HepG2 (cell line): ENCODE results near the gene GPATCH8. TPM values are rescaled to one million over a fixed set of nuclear protein-coding genes. Genes with fewer than 3 reads are reported as not detected.

Source experiments
- ATAC-seq: fragments of 200-7000 bp; cut with Tn5 transposase; 3 replicates; pipeline ENCODE4 v1.9.1; 2020; ENCODE audit warnings: mild to moderate bottlenecking, moderate library complexity
- BruUV-seq: library from RNA; stranded (reverse); fragments of 400-500 nt; replicated peaks from 2 replicates; lab custom pipeline; 2021; lab: Mats Ljungman, UMichigan
- CTCF ChIA-PET: fragments of 300-600 bp; formaldehyde crosslinking; extraction: SDS; loops from one replicate; lab custom pipeline; 2021; ENCODE audit warnings: low total read pairs, inconsistent platforms, low intra/inter-chr PET ratio; lab: Yijun Ruan, JAX
- POLR2A ChIA-PET: fragments of 350-600 bp; sonication (Branson Sonifier 250); formaldehyde crosslinking; loops from one replicate; lab custom pipeline; 2020; ENCODE audit warnings: antibody characterized with exemption, inconsistent platforms; lab: Yijun Ruan, JAX
- DNase-seq: peaks from one replicate; pipeline ENCODE4 v3.0.0-alpha.2; 2015; ENCODE audit warnings: low spot score
- FAIRE-seq: peaks from 3 replicates; lab custom pipeline; 2011; peaks lifted over from hg19 to GRCh38; lab: Jason Lieb, UNC
- H2AFZ ChIP-seq: one replicate; pipeline ENCODE4 v1.6.1; 2011; ENCODE audit warnings: low read length, inconsistent platforms
- H3K27ac ChIP-seq: fragments of 300-600 bp; 3 replicates; pipeline ENCODE4 v1.8.0; 2011; ENCODE audit warnings: mixed run types, mild to moderate bottlenecking, mixed read lengths, low read length, inconsistent platforms; ENCODE audit not compliant: insufficient read depth; ENCODE audit errors: extremely low read length
- H3K27me3 ChIP-seq, 2 experiments: fragments of 200-600 bp in 1 of 2; 2 replicates in 1 of 2; 3 replicates in 1 of 2; pipeline versions ENCODE4 v1.6.0 to v1.8.0; 2011; ENCODE audit warnings: low read length in 2 of 2, mild to moderate bottlenecking in 2 of 2, moderate library complexity in 2 of 2, inconsistent platforms in 1 of 2; ENCODE audit not compliant: insufficient read depth in 2 of 2, control insufficient read depth in 1 of 2
- H3K36me3 ChIP-seq, 2 experiments: fragments of 200-600 bp in 1 of 2; replicated peaks in 1 of 2; 2 replicates in 1 of 2; 3 replicates in 1 of 2; pipeline versions ENCODE4 v1.5.1 to v1.8.0; 2011; ENCODE audit warnings: low read length in 2 of 2, inconsistent platforms in 1 of 2; ENCODE audit not compliant: insufficient read depth in 2 of 2, control insufficient read depth in 1 of 2
- H3K4me1 ChIP-seq: 2 replicates; pipeline ENCODE4 v1.5.1; 2012; ENCODE audit warnings: low read length, inconsistent platforms; ENCODE audit not compliant: insufficient read depth
- H3K4me2 ChIP-seq: 2 replicates; pipeline ENCODE4 v1.6.0; 2011; ENCODE audit warnings: low read depth, low read length, inconsistent platforms
- H3K4me3 ChIP-seq, 3 experiments: fragments of 200-600 bp in 1 of 3; sonication (generic), shearing (Covaris generic) in 1 of 3; replicated peaks in 1 of 3; 2 replicates each; pipeline ENCODE4 v1.5.1; 2011 to 2016; ENCODE audit warnings: low read length in 3 of 3, inconsistent platforms in 2 of 3, low read depth in 2 of 3, mild to moderate bottlenecking in 2 of 3, control low read depth in 1 of 3, mixed read lengths in 1 of 3; ENCODE audit not compliant: insufficient read depth in 1 of 3
- H3K79me2 ChIP-seq: one replicate; pipeline ENCODE4 v1.6.1; 2011; ENCODE audit warnings: low read length, inconsistent platforms; ENCODE audit not compliant: insufficient read depth
- H3K9ac ChIP-seq: 2 replicates; pipeline ENCODE4 v1.6.0; 2011; ENCODE audit warnings: mild to moderate bottlenecking, low read depth, low read length, inconsistent platforms; ENCODE audit not compliant: insufficient read depth
- H3K9me3 ChIP-seq: 2 replicates; pipeline ENCODE4 v1.5.1; 2012; ENCODE audit warnings: mild to moderate bottlenecking, low read length
- H4K20me1 ChIP-seq: 2 replicates; pipeline ENCODE4 v1.6.0; 2011; ENCODE audit warnings: inconsistent platforms, mild to moderate bottlenecking, low read length, moderate library complexity; ENCODE audit not compliant: insufficient read depth
- BHLHE40 ChIP-seq: IDR thresholded peaks from 2 replicates; pipeline ENCODE4 v1.6.1; 2011; ENCODE audit warnings: low read length, improper control_type of control experiment
- CAMTA2 ChIP-seq: sonication (generic); formaldehyde crosslinking; IDR thresholded peaks from 2 replicates; pipeline ENCODE4 v1.4.0; 2020; ENCODE audit warnings: mild to moderate bottlenecking, missing genetic modification reagents, borderline replicate concordance
- HNF4G ChIP-seq, 2 experiments: sonication (generic) in 1 of 2; formaldehyde crosslinking in 1 of 2; IDR thresholded peaks; 2 replicates each; pipeline versions ENCODE4 v1.4.0 to v1.6.1; 2011 to 2020; ENCODE audit warnings: borderline replicate concordance in 2 of 2, low read depth in 2 of 2, mild to moderate bottlenecking in 2 of 2, low read length in 1 of 2, missing genetic modification reagents in 1 of 2, moderate library complexity in 1 of 2
- MTF2 ChIP-seq: sonication (generic); formaldehyde crosslinking; IDR thresholded peaks from 2 replicates; pipeline ENCODE4 v1.5.0; 2020; ENCODE audit warnings: missing genetic modification reagents, borderline replicate concordance
- ZNF282 ChIP-seq: fragments of 450-650 bp; IDR thresholded peaks from 2 replicates; pipeline ENCODE4 v1.6.1; 2018; ENCODE audit not compliant: partially characterized antibody
- ZNF468 ChIP-seq: sonication (generic); formaldehyde crosslinking; IDR thresholded peaks from 2 replicates; pipeline ENCODE4 v1.8.0; 2022; ENCODE audit warnings: mild to moderate bottlenecking, moderate library complexity, missing genetic modification reagents
- WGBS: methylation state at CpG from one replicate; pipeline ENCODE4 v1.1.6; 2017; ENCODE audit warnings: low lambda C conversion rate; 5-methylcytosine and 5-hydroxymethylcytosine counted together
- in situ Hi-C: cut with HindIII; loops from 2 replicates; pipeline ENCODE4 v1.10.0; 2017; ENCODE audit warnings: low pct_unique_long_range_greater_than_20kb; ENCODE audit not compliant: extremely low pct_ligation_motif_present
- intact Hi-C: fragments of 100-400 bp; cut with micrococcal nuclease; formaldehyde crosslinking; loops from one replicate; pipeline ENCODE4 v1.10.0; 2022; ENCODE audit not compliant: unreplicated experiment
- polyA plus RNA-seq, 8 experiments: library from polyadenylated mRNA; depleted of rRNA in 3 of 8; stranded (reverse) in 7 of 8; unstranded in 1 of 8; fragments of >200 nt; fragmentation: Illumina TruSeq in 4 of 8; extraction: Trizol in 4 of 8; gene quantifications; 2 replicates each; pipeline versions ENCODE4 v1.2.1 to v1.2.3, GENCODE V29; 2011 to 2016; ENCODE audit warnings: low read depth in 4 of 8, missing spikeins in 1 of 8, mixed read lengths in 1 of 8; ENCODE audit not compliant: insufficient read depth in 1 of 8
- total RNA-seq, 5 experiments: library from RNA; depleted of rRNA; stranded (reverse); fragments of >200 nt; fragmentation: Illumina TruSeq; extraction: Trizol; gene quantifications; 2 replicates each; pipeline ENCODE4 v1.2.3, GENCODE V29; 2016; ENCODE audit warnings: low read depth in 1 of 5
- TF ChIP-seq, protein P1 (sequence below): sonication (generic); formaldehyde crosslinking; IDR thresholded peaks from 2 replicates; pipeline ENCODE4 v1.4.0; 2020; ENCODE audit warnings: missing genetic modification reagents, mild to moderate bottlenecking, borderline replicate concordance
- TF ChIP-seq, protein P2 (sequence below): sonication (generic); formaldehyde crosslinking; IDR thresholded peaks from 2 replicates; pipeline ENCODE4 v1.9.0; 2022; ENCODE audit warnings: low read depth, missing genetic modification reagents
- TF ChIP-seq, protein P3 (sequence below): sonication (generic); formaldehyde crosslinking; IDR thresholded peaks from 2 replicates; pipeline ENCODE4 v1.8.1; 2023; ENCODE audit warnings: missing genetic modification reagents, mild to moderate bottlenecking, borderline replicate concordance
- TF ChIP-seq, protein P4 (sequence below): sonication (generic); formaldehyde crosslinking; IDR thresholded peaks from 2 replicates; pipeline ENCODE4 v1.5.1; 2020; ENCODE audit warnings: missing genetic modification reagents, mild to moderate bottlenecking, borderline replicate concordance
- TF ChIP-seq, protein P5 (sequence below): sonication (generic); formaldehyde crosslinking; IDR thresholded peaks from 2 replicates; pipeline ENCODE4 v1.5.0; 2020; ENCODE audit warnings: missing genetic modification reagents

GPATCH8 gene
- total and polyA plus RNA-seq, 2 of the 13 experiments (the other 11 are each of a cell fraction or from before 2014, with no cell fraction given): 20.7 to 21.5 TPM

DNA sequence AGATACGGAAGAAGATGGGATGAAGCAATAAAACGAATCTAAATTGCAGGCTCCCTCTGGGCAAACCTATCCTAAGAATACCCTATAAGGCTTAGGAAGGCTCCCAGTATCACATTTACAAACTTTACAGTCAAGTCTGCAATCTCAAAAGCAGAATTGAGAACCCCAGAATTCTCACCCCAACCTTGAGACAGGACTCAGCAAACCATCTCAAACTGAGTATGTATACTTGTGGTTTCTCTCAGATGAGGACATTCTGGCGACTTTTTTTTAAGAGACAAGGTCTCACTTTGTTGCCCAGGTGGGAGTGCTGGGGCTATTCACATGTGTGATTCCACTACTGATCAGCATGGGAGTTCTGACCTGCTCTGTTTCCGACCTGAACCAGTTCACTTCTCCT, 94.4 kb downstream of the GPATCH8 start:
- no peak overlapping the region for H3K4me3 ChIP-seq
- FAIRE-seq: no peak
- CTCF ChIA-PET: no interaction called here
- 94% methylated on average over 4 of the region's 4 CpGs for WGBS
- no TSS peak for BruUV-seq
- H3K27ac ChIP-seq: no peak overlapping the region
- no peaks in the 10 kb centered on the region for H3K79me2 ChIP-seq
- no peaks in the 10 kb centered on the region for H3K4me1 ChIP-seq
- POLR2A ChIA-PET: no interaction called here
- TF ChIP-seq ZNF468 (CRISPR knock-in tag) (no peak), CAMTA2 (CRISPR knock-in tag) (no peak), HNF4G (IDR thresholded peaks at IDR 0.05; ENCODE audit: borderline replicate concordance, low read depth, low read length) (no peak), HNF4G (CRISPR knock-in tag; IDR thresholded peaks at IDR 0.05; ENCODE audit: borderline replicate concordance, low read depth) (no peak), BHLHE40 (no peak), MTF2 (no peak), ZNF282 (no peak)
- TF ChIP-seq, protein P1, sequence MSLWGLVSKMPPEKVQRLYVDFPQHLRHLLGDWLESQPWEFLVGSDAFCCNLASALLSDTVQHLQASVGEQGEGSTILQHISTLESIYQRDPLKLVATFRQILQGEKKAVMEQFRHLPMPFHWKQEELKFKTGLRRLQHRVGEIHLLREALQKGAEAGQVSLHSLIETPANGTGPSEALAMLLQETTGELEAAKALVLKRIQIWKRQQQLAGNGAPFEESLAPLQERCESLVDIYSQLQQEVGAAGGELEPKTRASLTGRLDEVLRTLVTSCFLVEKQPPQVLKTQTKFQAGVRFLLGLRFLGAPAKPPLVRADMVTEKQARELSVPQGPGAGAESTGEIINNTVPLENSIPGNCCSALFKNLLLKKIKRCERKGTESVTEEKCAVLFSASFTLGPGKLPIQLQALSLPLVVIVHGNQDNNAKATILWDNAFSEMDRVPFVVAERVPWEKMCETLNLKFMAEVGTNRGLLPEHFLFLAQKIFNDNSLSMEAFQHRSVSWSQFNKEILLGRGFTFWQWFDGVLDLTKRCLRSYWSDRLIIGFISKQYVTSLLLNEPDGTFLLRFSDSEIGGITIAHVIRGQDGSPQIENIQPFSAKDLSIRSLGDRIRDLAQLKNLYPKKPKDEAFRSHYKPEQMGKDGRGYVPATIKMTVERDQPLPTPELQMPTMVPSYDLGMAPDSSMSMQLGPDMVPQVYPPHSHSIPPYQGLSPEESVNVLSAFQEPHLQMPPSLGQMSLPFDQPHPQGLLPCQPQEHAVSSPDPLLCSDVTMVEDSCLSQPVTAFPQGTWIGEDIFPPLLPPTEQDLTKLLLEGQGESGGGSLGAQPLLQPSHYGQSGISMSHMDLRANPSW: no peak
- TF ChIP-seq, protein P2, sequence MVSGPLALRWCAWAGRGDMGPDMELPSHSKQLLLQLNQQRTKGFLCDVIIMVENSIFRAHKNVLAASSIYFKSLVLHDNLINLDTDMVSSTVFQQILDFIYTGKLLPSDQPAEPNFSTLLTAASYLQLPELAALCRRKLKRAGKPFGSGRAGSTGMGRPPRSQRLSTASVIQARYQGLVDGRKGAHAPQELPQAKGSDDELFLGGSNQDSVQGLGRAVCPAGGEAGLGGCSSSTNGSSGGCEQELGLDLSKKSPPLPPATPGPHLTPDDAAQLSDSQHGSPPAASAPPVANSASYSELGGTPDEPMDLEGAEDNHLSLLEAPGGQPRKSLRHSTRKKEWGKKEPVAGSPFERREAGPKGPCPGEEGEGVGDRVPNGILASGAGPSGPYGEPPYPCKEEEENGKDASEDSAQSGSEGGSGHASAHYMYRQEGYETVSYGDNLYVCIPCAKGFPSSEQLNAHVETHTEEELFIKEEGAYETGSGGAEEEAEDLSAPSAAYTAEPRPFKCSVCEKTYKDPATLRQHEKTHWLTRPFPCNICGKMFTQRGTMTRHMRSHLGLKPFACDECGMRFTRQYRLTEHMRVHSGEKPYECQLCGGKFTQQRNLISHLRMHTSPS: no peak
- TF ChIP-seq, protein P3, sequence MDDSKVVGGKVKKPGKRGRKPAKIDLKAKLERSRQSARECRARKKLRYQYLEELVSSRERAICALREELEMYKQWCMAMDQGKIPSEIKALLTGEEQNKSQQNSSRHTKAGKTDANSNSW (CRISPR knock-in tag): no peak
- TF ChIP-seq, protein P4, sequence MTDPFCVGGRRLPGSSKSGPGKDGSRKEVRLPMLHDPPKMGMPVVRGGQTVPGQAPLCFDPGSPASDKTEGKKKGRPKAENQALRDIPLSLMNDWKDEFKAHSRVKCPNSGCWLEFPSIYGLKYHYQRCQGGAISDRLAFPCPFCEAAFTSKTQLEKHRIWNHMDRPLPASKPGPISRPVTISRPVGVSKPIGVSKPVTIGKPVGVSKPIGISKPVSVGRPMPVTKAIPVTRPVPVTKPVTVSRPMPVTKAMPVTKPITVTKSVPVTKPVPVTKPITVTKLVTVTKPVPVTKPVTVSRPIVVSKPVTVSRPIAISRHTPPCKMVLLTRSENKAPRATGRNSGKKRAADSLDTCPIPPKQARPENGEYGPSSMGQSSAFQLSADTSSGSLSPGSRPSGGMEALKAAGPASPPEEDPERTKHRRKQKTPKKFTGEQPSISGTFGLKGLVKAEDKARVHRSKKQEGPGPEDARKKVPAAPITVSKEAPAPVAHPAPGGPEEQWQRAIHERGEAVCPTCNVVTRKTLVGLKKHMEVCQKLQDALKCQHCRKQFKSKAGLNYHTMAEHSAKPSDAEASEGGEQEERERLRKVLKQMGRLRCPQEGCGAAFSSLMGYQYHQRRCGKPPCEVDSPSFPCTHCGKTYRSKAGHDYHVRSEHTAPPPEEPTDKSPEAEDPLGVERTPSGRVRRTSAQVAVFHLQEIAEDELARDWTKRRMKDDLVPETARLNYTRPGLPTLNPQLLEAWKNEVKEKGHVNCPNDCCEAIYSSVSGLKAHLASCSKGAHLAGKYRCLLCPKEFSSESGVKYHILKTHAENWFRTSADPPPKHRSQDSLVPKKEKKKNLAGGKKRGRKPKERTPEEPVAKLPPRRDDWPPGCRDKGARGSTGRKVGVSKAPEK (CRISPR knock-in tag): no peak
- TF ChIP-seq, protein P5, sequence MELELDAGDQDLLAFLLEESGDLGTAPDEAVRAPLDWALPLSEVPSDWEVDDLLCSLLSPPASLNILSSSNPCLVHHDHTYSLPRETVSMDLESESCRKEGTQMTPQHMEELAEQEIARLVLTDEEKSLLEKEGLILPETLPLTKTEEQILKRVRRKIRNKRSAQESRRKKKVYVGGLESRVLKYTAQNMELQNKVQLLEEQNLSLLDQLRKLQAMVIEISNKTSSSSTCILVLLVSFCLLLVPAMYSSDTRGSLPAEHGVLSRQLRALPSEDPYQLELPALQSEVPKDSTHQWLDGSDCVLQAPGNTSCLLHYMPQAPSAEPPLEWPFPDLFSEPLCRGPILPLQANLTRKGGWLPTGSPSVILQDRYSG: no peak
- TF ChIP-seq, all 625 proteins: peak for 0
- ATAC-seq: no peak
- H3K9ac ChIP-seq: no peak overlapping the region
- H3K4me2 ChIP-seq: no peak overlapping the region
- no peaks in the 10 kb centered on the region for H3K9me3 ChIP-seq
- H2AFZ ChIP-seq: no peak overlapping the region
- intact Hi-C loops (no loop called here), in situ Hi-C loops (no loop called here)
- no peaks in the 10 kb centered on the region for H3K27me3 ChIP-seq
- no peaks in the 10 kb centered on the region for H4K20me1 ChIP-seq
- peaks cover 0 to 15% of the 10 kb centered on the region in 2 experiments; a peak in 4 of 5 replicates for H3K36me3 ChIP-seq
- DNase-seq: no peak
